ENCODE data around the gene RUVBL1. TPM values are rescaled to one million over a fixed set of nuclear protein-coding genes. Genes with fewer than 3 reads are reported as not detected.

The RUVBL1 gene
- total RNA-seq, 4 donors from 2014 or later: 12.1 to 26.3 (median 21.4) TPM

GRCh38 chr3:128051837-128052594, 71.6 kb downstream of the RUVBL1 start, which contains the start of gene SEC61A1:
Gene SEC61A1 (plus strand): TSS chr3:128052437. CDS start chr3:128052553, 116 bp downstream.
- intact Hi-C loops (cut with DNase I; ENCODE audit: low total_unique reads): loop anchor here (2.0 to 5.0 kb wide), 5 partner anchors 23 to 380 kb away; partner anchors contain the start of genes ABTB1 and KBTBD12
- TF ChIP-seq, protein P1, sequence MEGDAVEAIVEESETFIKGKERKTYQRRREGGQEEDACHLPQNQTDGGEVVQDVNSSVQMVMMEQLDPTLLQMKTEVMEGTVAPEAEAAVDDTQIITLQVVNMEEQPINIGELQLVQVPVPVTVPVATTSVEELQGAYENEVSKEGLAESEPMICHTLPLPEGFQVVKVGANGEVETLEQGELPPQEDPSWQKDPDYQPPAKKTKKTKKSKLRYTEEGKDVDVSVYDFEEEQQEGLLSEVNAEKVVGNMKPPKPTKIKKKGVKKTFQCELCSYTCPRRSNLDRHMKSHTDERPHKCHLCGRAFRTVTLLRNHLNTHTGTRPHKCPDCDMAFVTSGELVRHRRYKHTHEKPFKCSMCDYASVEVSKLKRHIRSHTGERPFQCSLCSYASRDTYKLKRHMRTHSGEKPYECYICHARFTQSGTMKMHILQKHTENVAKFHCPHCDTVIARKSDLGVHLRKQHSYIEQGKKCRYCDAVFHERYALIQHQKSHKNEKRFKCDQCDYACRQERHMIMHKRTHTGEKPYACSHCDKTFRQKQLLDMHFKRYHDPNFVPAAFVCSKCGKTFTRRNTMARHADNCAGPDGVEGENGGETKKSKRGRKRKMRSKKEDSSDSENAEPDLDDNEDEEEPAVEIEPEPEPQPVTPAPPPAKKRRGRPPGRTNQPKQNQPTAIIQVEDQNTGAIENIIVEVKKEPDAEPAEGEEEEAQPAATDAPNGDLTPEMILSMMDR (IDR thresholded peaks at IDR 0.05 in 4 of 5, conservative IDR thresholded peaks at IDR 0.05 in 1 of 5): peak in 1 of 5 experiments; percentile 6
- TF ChIP-seq POLR2A (IDR thresholded peaks at IDR 0.05): peak; percentile 88 to 95
- no peaks in the 10 kb centered on the region for H3K27me3 ChIP-seq
- peak; percentile 87 to 92 for DNase-seq
- in situ Hi-C loops (cut with MboI; ENCODE audit: low sequenced_read_pairs in 4 of 4): no loop called here
- peaks cover 34 to 40% of the 10 kb centered on the region in 2 donors for H3K4me1 ChIP-seq
- H3K4me3 ChIP-seq: peak within 1 kb of the TSS; percentile 83 to 96 (median 94)
- no peaks in the 10 kb centered on the region for H3K9me3 ChIP-seq
- H3K36me3 ChIP-seq: peaks cover 0 to 24% of the 10 kb centered on the region in 2 donors
- ATAC-seq: peak; percentile 75
- H3K27ac ChIP-seq: peak within 1 kb of the TSS; percentile 86 to 99 (median 95)

- intact Hi-C loops (cut with DNase I; ENCODE audit: low total_unique reads) (loop anchor here (5.0 kb wide), 2 partner anchors 99 to 379 kb away; partner anchors contain the start of gene ABTB1), in situ Hi-C loops (cut with MboI; ENCODE audit: low sequenced_read_pairs in 4 of 4) (no loop called here)
- H3K4me1 ChIP-seq: peaks cover 34 to 38% of the 10 kb centered on the region in 2 donors
- DNase-seq (no peak), ATAC-seq (no peak)
- H3K9me3 ChIP-seq: no peaks in the 10 kb centered on the region
- H3K27ac ChIP-seq: peak overlapping the region; percentile 82 to 99 (median 95)
- TF ChIP-seq POLR2A (IDR thresholded peaks at IDR 0.05): no peak
- TF ChIP-seq, protein P1 (IDR thresholded peaks at IDR 0.05 in 4 of 5, conservative IDR thresholded peaks at IDR 0.05 in 1 of 5): no peak
- H3K27me3 ChIP-seq: no peaks in the 10 kb centered on the region
- peaks cover 0 to 18% of the 10 kb centered on the region in 2 donors for H3K36me3 ChIP-seq
- peak overlapping the region; percentile 83 to 96 (median 88) for H3K4me3 ChIP-seq
Measured at GRCh38 chr3:128051459-128051836, 72.2 kb downstream of the RUVBL1 start.

DNA sequence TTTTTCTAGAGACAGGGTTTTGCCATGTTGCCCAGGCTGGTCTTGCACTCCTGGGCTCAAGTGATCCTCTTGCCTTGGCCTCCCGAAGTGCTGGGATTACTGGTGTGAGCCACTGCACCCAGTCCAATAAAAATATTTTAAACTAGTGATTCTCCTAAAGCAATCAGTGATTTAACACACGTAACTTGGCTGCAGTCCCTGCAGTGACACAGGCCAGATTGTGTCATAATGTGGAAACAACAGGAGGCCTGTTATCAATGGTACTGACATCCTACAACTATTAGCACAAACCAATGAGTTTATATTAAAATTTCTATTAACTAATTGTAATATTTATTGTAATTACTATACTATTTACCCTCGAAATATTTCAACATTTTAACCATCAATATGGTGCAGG, 73.0 kb downstream of the RUVBL1 start:
- TF ChIP-seq, protein P1 (IDR thresholded peaks at IDR 0.05 in 4 of 5, conservative IDR thresholded peaks at IDR 0.05 in 1 of 5): no peak
- no peak for TF ChIP-seq POLR2A (IDR thresholded peaks at IDR 0.05)
- Histone ChIP-seq H3K4me1 (peaks cover 29 to 34% of the 10 kb centered on the region in 2 donors), H3K27ac (no peak overlapping the region), H3K4me3 (no peak overlapping the region), H3K27me3 (no peaks in the 10 kb centered on the region), H3K9me3 (no peaks in the 10 kb centered on the region), H3K36me3 (peaks cover 0 to 10% of the 10 kb centered on the region in 2 donors)
- DNase-seq: no peak
- in situ Hi-C loops (cut with MboI; ENCODE audit: low sequenced_read_pairs in 4 of 4) (no loop called here), intact Hi-C loops (cut with DNase I; ENCODE audit: low total_unique reads) (loop anchor here (5.0 kb wide), 2 partner anchors 98 to 378 kb away; partner anchors contain the start of gene ABTB1)
- no peak for ATAC-seq

- no peaks in the 10 kb centered on the region for H3K9me3 ChIP-seq
- no peaks in the 10 kb centered on the region for H3K4me1 ChIP-seq
- intact Hi-C loops (cut with DNase I; ENCODE audit: low total_unique reads) (no loop called here), in situ Hi-C loops (cut with MboI; ENCODE audit: low sequenced_read_pairs in 4 of 4) (no loop called here)
- H3K4me3 ChIP-seq: no peak overlapping the region
- no peak for TF ChIP-seq POLR2A (IDR thresholded peaks at IDR 0.05)
- TF ChIP-seq, protein P1 (IDR thresholded peaks at IDR 0.05 in 4 of 5, conservative IDR thresholded peaks at IDR 0.05 in 1 of 5): no peak
- no peak overlapping the region for H3K27ac ChIP-seq
- DNase-seq: no peak
- no peak for ATAC-seq
- no peaks in the 10 kb centered on the region for H3K36me3 ChIP-seq
- H3K27me3 ChIP-seq: no peaks in the 10 kb centered on the region
Measured at GRCh38 chr3:128041344-128041743, 82.3 kb downstream of the RUVBL1 start.

Measured in gastrocnemius medialis (tissue), 4 donors.